GM19397 (cell line): ENCODE measurements around the gene RACGAP1.

Source experiments
- ATAC-seq: cut with Tn5 transposase; IDR thresholded peaks from one replicate; pipeline ENCODE4 v1.9.1; 2021; ENCODE audit warnings: mild to moderate bottlenecking, moderate library complexity; ENCODE audit not compliant: unreplicated experiment

Gene RACGAP1

GRCh38 chr12:49944046-49944445 is 81.2 kb downstream of the RACGAP1 start:
- no peak for ATAC-seq

GRCh38 chr12:49943625-49943960 is 81.7 kb downstream of the RACGAP1 start:
- no peak for ATAC-seq

GRCh38 chr12:49942921-49943624 is 82.2 kb downstream of the RACGAP1 start:
- no peak for ATAC-seq

GRCh38 chr12:49942512-49942893 is 82.8 kb downstream of the RACGAP1 start:
- no peak for ATAC-seq

GRCh38 chr12:49941556-49942511 is 83.5 kb downstream of the RACGAP1 start:
- ATAC-seq: no peak

- ATAC-seq: no peak
These were observed 85.6 kb downstream of the RACGAP1 start for GRCh38 chr12:49939707-49940106.

- no peak for ATAC-seq
These were observed 86.0 kb downstream of the RACGAP1 start for GRCh38 chr12:49939307-49939706.
